K562 (cell line): Measurements from ENCODE around the gene DCHS2. TPM values are rescaled to one million over a fixed set of nuclear protein-coding genes. Genes with fewer than 3 reads are reported as not detected.

ENCODE experiments used
- ARHGAP35 ChIP-seq: fragments of 450-650 bp; IDR thresholded peaks from 2 replicates; pipeline ENCODE4 v1.6.1; 2018; ENCODE audit not compliant: partially characterized antibody
- ARID3A ChIP-seq: IDR thresholded peaks from 2 replicates; pipeline ENCODE4 v1.6.1; 2012; ENCODE audit warnings: low read depth, low read length, improper control_type of control experiment, borderline replicate concordance
- ARID4B ChIP-seq: sonication (generic); formaldehyde crosslinking; IDR thresholded peaks from 2 replicates; pipeline ENCODE4 v1.8.0; 2022; ENCODE audit warnings: mild to moderate bottlenecking, missing genetic modification reagents
- ASH1L ChIP-seq: fragments of 450-650 bp; IDR thresholded peaks from 2 replicates; pipeline ENCODE4 v1.6.1; 2018; ENCODE audit warnings: borderline replicate concordance, mild to moderate bottlenecking, low read depth; ENCODE audit not compliant: partially characterized antibody
- CAMTA2 ChIP-seq: fragments of 250-450 bp; sonication (Bioruptor Pico); conservative IDR thresholded peaks from 2 replicates; pipeline ENCODE4 v1.5.1; 2022
- CREB5 ChIP-seq: fragments of 250-450 bp; sonication (Bioruptor Pico); IDR thresholded peaks from 2 replicates; pipeline ENCODE4 v1.5.0; 2020; ENCODE audit warnings: mild to moderate bottlenecking
- DMBX1 ChIP-seq: fragments of 250-450 bp; sonication (Bioruptor Pico); IDR thresholded peaks from 2 replicates; pipeline ENCODE4 v1.8.0; 2022; ENCODE audit warnings: inconsistent platforms, mild to moderate bottlenecking, moderate library complexity, borderline replicate concordance
- EGR1 ChIP-seq: fragments of 450-650 bp; conservative IDR thresholded peaks from 2 replicates; pipeline ENCODE4 v1.6.1; 2017; ENCODE audit warnings: mild to moderate bottlenecking
- GTF2B ChIP-seq: IDR thresholded peaks from 2 replicates; pipeline ENCODE4 v1.6.1; 2011; ENCODE audit not compliant: insufficient read length; ENCODE audit errors: extremely low read depth
- HSF4 ChIP-seq: fragments of 250-450 bp; sonication (Bioruptor Pico); IDR thresholded peaks from 2 replicates; pipeline ENCODE4 v2.1.2; 2022; ENCODE audit warnings: mild to moderate bottlenecking, moderate library complexity, borderline replicate concordance
- LEF1 ChIP-seq: fragments of 450-650 bp; IDR thresholded peaks from 2 replicates; pipeline ENCODE4 v1.6.1; 2016; ENCODE audit warnings: mild to moderate bottlenecking
- NCOA1 ChIP-seq: fragments of 450-650 bp; IDR thresholded peaks from 2 replicates; pipeline ENCODE4 v1.6.1; 2016; ENCODE audit warnings: low read depth
- NFE2L1 ChIP-seq: fragments of 450-650 bp; IDR thresholded peaks from 2 replicates; pipeline ENCODE4 v1.6.1; 2016; ENCODE audit warnings: missing genetic modification characterization, low read depth, mild to moderate bottlenecking, missing compliant biosample characterization, moderate library complexity, borderline replicate concordance
- PKNOX1 ChIP-seq: fragments of 450-650 bp; IDR thresholded peaks from 2 replicates; pipeline ENCODE4 v1.6.1; 2016
- PYGO2 ChIP-seq: fragments of 450-650 bp; IDR thresholded peaks from 2 replicates; pipeline ENCODE4 v1.6.1; 2016; ENCODE audit warnings: mild to moderate bottlenecking, missing genetic modification characterization, moderate library complexity, missing compliant biosample characterization
- RBM15 ChIP-seq: fragments of 200-400 bp; formaldehyde crosslinking; IDR thresholded peaks from 2 replicates; pipeline ENCODE4 v1.6.1; 2018; ENCODE audit warnings: mild to moderate bottlenecking, low read length, moderate library complexity; ENCODE audit not compliant: insufficient read depth
- TOE1 ChIP-seq, 2 experiments: fragments of 450-650 bp in 1 of 2; sonication (generic) in 1 of 2; formaldehyde crosslinking in 1 of 2; IDR thresholded peaks; 2 replicates each; pipeline versions ENCODE4 v1.7.1 to v1.8.0; 2016 to 2022; ENCODE audit warnings: borderline replicate concordance in 2 of 2, mild to moderate bottlenecking in 2 of 2, antibody characterized with exemption in 1 of 2, inconsistent platforms in 1 of 2, low read depth in 1 of 2, missing genetic modification reagents in 1 of 2, moderate library complexity in 1 of 2
- XRCC5 ChIP-seq: fragments of 200-400 bp; formaldehyde crosslinking; IDR thresholded peaks from 2 replicates; pipeline ENCODE4 v1.6.1; 2017; ENCODE audit warnings: low read depth, mild to moderate bottlenecking, low read length
- ZNF583 ChIP-seq: fragments of 250-450 bp; sonication (Bioruptor Pico); IDR thresholded peaks from 2 replicates; pipeline ENCODE4 v1.4.0; 2020
- ZNF75A ChIP-seq: fragments of 450-650 bp; formaldehyde crosslinking; IDR thresholded peaks from 2 replicates; pipeline ENCODE4 v1.4.0; 2020; ENCODE audit warnings: mild to moderate bottlenecking
- polyA plus RNA-seq, 8 experiments: library from polyadenylated mRNA; depleted of rRNA in 4 of 8; stranded (reverse) in 5 of 8; unstranded in 3 of 8; fragments of >200 nt; fragmentation: Nextera tagmentation in 2 of 8; fragmentation: Illumina TruSeq in 1 of 8; extraction: Ambion mirVana in 2 of 8; extraction: Trizol in 1 of 8; gene quantifications; 2 replicates each; pipeline versions ENCODE4 v1.2.1 to v1.2.3, GENCODE V29; 2011 to 2014; ENCODE audit warnings: inconsistent platforms in 1 of 8, missing spikeins in 1 of 8
- total RNA-seq, 7 experiments: library from RNA; depleted of rRNA in 6 of 7; stranded (reverse); fragments of >200 nt in 6 of 7; fragmentation: Illumina TruSeq in 2 of 7; extraction: Trizol in 2 of 7; gene quantifications; 2 replicates each; pipeline versions ENCODE4 v1.2.1 to v1.2.3, GENCODE V29; 2011 to 2021; ENCODE audit warnings: low replicate concordance in 1 of 7

Gene DCHS2
- total and polyA plus RNA-seq, 9 of the 15 experiments (the other 6 are each of a cell fraction or from before 2014, with no cell fraction given), result 0.49 to 7.1 (median 5.3) TPM

- TF ChIP-seq EGR1, result no peak
- no peak for TF ChIP-seq ASH1L
- TF ChIP-seq ZNF75A (CRISPR knock-in tag), result no peak
- no peak for TF ChIP-seq CAMTA2
- no peak for TF ChIP-seq ZNF583 (CRISPR knock-in tag)
- no peak for TF ChIP-seq DMBX1 (CRISPR knock-in tag)
- TF ChIP-seq GTF2B, result no peak
- TF ChIP-seq NFE2L1 (tag), result no peak
- no peak for TF ChIP-seq TOE1 (IDR thresholded peaks at IDR 0.05; ENCODE audit: borderline replicate concordance)
- TF ChIP-seq TOE1 (CRISPR knock-in tag; IDR thresholded peaks at IDR 0.05; ENCODE audit: borderline replicate concordance, low read depth), result no peak
- TF ChIP-seq NCOA1, result 0 out of 2 replicates have a peak, but pooled peaks have one; percentile 17
- no peak for TF ChIP-seq RBM15
- no peak for TF ChIP-seq ARHGAP35
- TF ChIP-seq CREB5 (CRISPR knock-in tag), result no peak
- no peak for TF ChIP-seq HSF4 (CRISPR knock-in tag)
- no peak for TF ChIP-seq XRCC5
- peak; percentile 61; the same call in 1 of the 2 replicates for TF ChIP-seq LEF1
- no peak for TF ChIP-seq ARID3A
- TF ChIP-seq ARID4B (CRISPR knock-in tag), result no peak
- TF ChIP-seq PKNOX1, result peak; percentile 29; the same call in 1 of the 2 replicates
- no peak for TF ChIP-seq PYGO2 (tag)
Measured at GRCh38 chr4:154205471-154205870, 286.1 kb downstream of the DCHS2 start (continued).
